Measurements from ENCODE around the gene MUC2. TPM values are rescaled to one million over a fixed set of nuclear protein-coding genes. Genes with fewer than 3 reads are reported as not detected.

The MUC2 gene
- total RNA-seq, 1 donor from 2014 or later = not detected

GRCh38 chr11:1026163-1026450, 48.6 kb upstream of the MUC2 start:
- Histone ChIP-seq H3K79me2 (ENCODE audit: insufficient read depth, low read length) (no peaks in the 10 kb centered on the region), H2AFZ (ENCODE audit: low read depth, low read length) (no peak overlapping the region), H4K20me1 (ENCODE audit: insufficient read depth, low read length) (peaks cover 12% of the 10 kb centered on the region), H3K27me3 (ENCODE audit: insufficient read depth, low read length) (no peaks in the 10 kb centered on the region), H3K9me3 (ENCODE audit: insufficient read depth, low read depth, low read length) (no peaks in the 10 kb centered on the region), H3K36me3 (ENCODE audit: insufficient read depth, low read length) (no peaks in the 10 kb centered on the region), H3K4me2 (ENCODE audit: low read length) (no peak overlapping the region), H3K9ac (ENCODE audit: low read length) (no peak overlapping the region), H3K4me1 (ENCODE audit: insufficient read depth, low read length) (no peaks in the 10 kb centered on the region), H3K27ac (ENCODE audit: low read depth, low read length) (no peak overlapping the region), H3K4me3 (ENCODE audit: insufficient read depth, low read depth, low read length) (no peak overlapping the region)
- Mint-ChIP-seq H3K9me3 (ENCODE audit: unreplicated experiment) (no peaks in the 10 kb centered on the region), H3K36me3 (ENCODE audit: low read depth, unreplicated experiment) (no peaks in the 10 kb centered on the region), H3K27me3 (ENCODE audit: low read depth, unreplicated experiment) (no peaks in the 10 kb centered on the region), H3K4me3 (ENCODE audit: unreplicated experiment) (no peak overlapping the region), H3K27ac (ENCODE audit: unreplicated experiment) (no peak overlapping the region), H3K4me1 (ENCODE audit: low read depth, unreplicated experiment) (no peaks in the 10 kb centered on the region)
- DNase-seq (ENCODE audit: low read depth) (no peak), FAIRE-seq (no peak)
- no peak for TF ChIP-seq EZH2 (IDR thresholded peaks at IDR 0.05; ENCODE audit: insufficient read depth, low read length)

GRCh38 chr11:1026641-1027482, 47.8 kb upstream of the MUC2 start:
- Mint-ChIP-seq H3K9me3 (ENCODE audit: unreplicated experiment) (no peaks in the 10 kb centered on the region), H3K36me3 (ENCODE audit: low read depth, unreplicated experiment) (no peaks in the 10 kb centered on the region), H3K27me3 (ENCODE audit: low read depth, unreplicated experiment) (no peaks in the 10 kb centered on the region), H3K27ac (ENCODE audit: unreplicated experiment) (no peak overlapping the region), H3K4me1 (ENCODE audit: low read depth, unreplicated experiment) (no peaks in the 10 kb centered on the region), H3K4me3 (ENCODE audit: unreplicated experiment) (no peak overlapping the region)
- H3K27ac ChIP-seq (ENCODE audit: low read depth, low read length) = no peak overlapping the region
- FAIRE-seq (no peak), DNase-seq (ENCODE audit: low read depth) (no peak)
- TF ChIP-seq CTCF (IDR thresholded peaks at IDR 0.05; ENCODE audit: insufficient read depth, low read depth, low read length) (no peak), EZH2 (IDR thresholded peaks at IDR 0.05; ENCODE audit: insufficient read depth, low read length) (no peak)
- no peaks in the 10 kb centered on the region for H3K9me3 ChIP-seq (ENCODE audit: insufficient read depth, low read depth, low read length)
- no peaks in the 10 kb centered on the region for H3K4me1 ChIP-seq (ENCODE audit: insufficient read depth, low read length)
- no peaks in the 10 kb centered on the region for H3K27me3 ChIP-seq (ENCODE audit: insufficient read depth, low read length)
- no peak overlapping the region for H3K4me2 ChIP-seq (ENCODE audit: low read length)
- H4K20me1 ChIP-seq (ENCODE audit: insufficient read depth, low read length) = peaks cover 12% of the 10 kb centered on the region
- no peak overlapping the region for H3K4me3 ChIP-seq (ENCODE audit: insufficient read depth, low read depth, low read length)
- no peaks in the 10 kb centered on the region for H3K79me2 ChIP-seq (ENCODE audit: insufficient read depth, low read length)
- no peak overlapping the region for H3K9ac ChIP-seq (ENCODE audit: low read length)
- H3K36me3 ChIP-seq (ENCODE audit: insufficient read depth, low read length) = no peaks in the 10 kb centered on the region
- no peak overlapping the region for H2AFZ ChIP-seq (ENCODE audit: low read depth, low read length)

- no peaks in the 10 kb centered on the region for H3K9me3 Mint-ChIP-seq (ENCODE audit: unreplicated experiment)
- H3K27ac Mint-ChIP-seq (ENCODE audit: unreplicated experiment) = no peak overlapping the region
- no peaks in the 10 kb centered on the region for H3K4me1 Mint-ChIP-seq (ENCODE audit: low read depth, unreplicated experiment)
- Histone ChIP-seq H2AFZ (ENCODE audit: low read depth, low read length) (no peak overlapping the region), H3K9ac (ENCODE audit: low read length) (no peak overlapping the region), H3K4me1 (ENCODE audit: insufficient read depth, low read length) (no peaks in the 10 kb centered on the region), H3K27me3 (ENCODE audit: insufficient read depth, low read length) (no peaks in the 10 kb centered on the region), H3K4me2 (ENCODE audit: low read length) (no peak overlapping the region), H4K20me1 (ENCODE audit: insufficient read depth, low read length) (peaks cover 12% of the 10 kb centered on the region), H3K36me3 (ENCODE audit: insufficient read depth, low read length) (no peaks in the 10 kb centered on the region), H3K9me3 (ENCODE audit: insufficient read depth, low read depth, low read length) (no peaks in the 10 kb centered on the region), H3K27ac (ENCODE audit: low read depth, low read length) (no peak overlapping the region), H3K4me3 (ENCODE audit: insufficient read depth, low read depth, low read length) (no peak overlapping the region), H3K79me2 (ENCODE audit: insufficient read depth, low read length) (no peaks in the 10 kb centered on the region)
- TF ChIP-seq CTCF (IDR thresholded peaks at IDR 0.05; ENCODE audit: insufficient read depth, low read depth, low read length) (no peak), EZH2 (IDR thresholded peaks at IDR 0.05; ENCODE audit: insufficient read depth, low read length) (no peak)
- no peak for DNase-seq (ENCODE audit: low read depth)
- no peak for FAIRE-seq
- H3K27me3 Mint-ChIP-seq (ENCODE audit: low read depth, unreplicated experiment) = peaks cover 4% of the 10 kb centered on the region
- no peak overlapping the region for H3K4me3 Mint-ChIP-seq (ENCODE audit: unreplicated experiment)
- peaks cover 2% of the 10 kb centered on the region for H3K36me3 Mint-ChIP-seq (ENCODE audit: low read depth, unreplicated experiment)
These were observed 47.0 kb upstream of the MUC2 start for GRCh38 chr11:1027483-1028290.

Measured in astrocyte (in vitro differentiated cells and primary cell).